Large intestine (tissue), 3 donors: ENCODE data around the gene PDK3. TPM values are rescaled to one million over a fixed set of nuclear protein-coding genes. Genes with fewer than 3 reads are reported as not detected.

Source experiments
- DNase-seq, 2 donors: peaks; one replicate each; pipeline versions ENCODE4 v3.0.0 to v3.0.0-alpha.2; 2013
- H3K27ac ChIP-seq: one replicate; pipeline ENCODE4 v1.5.1; 2013; ENCODE audit warnings: low read length
- H3K27me3 ChIP-seq: 2 replicates; pipeline ENCODE4 v1.6.1; 2013; ENCODE audit warnings: low read length; ENCODE audit not compliant: control insufficient read depth, insufficient read depth
- H3K36me3 ChIP-seq: 2 replicates; pipeline ENCODE4 v1.6.1; 2013; ENCODE audit warnings: low read length; ENCODE audit not compliant: control insufficient read depth, insufficient read depth
- H3K4me1 ChIP-seq: one replicate; pipeline ENCODE4 v1.6.1; 2013; ENCODE audit warnings: low read length; ENCODE audit not compliant: control insufficient read depth, insufficient read depth
- H3K4me3 ChIP-seq: one replicate; pipeline ENCODE4 v1.5.1; 2013; ENCODE audit warnings: low read length
- H3K9me3 ChIP-seq: one replicate; pipeline ENCODE4 v1.6.1; 2013; ENCODE audit warnings: mild to moderate bottlenecking, low read depth, low read length, moderate library complexity; ENCODE audit not compliant: control insufficient read depth
- WGBS: methylation state at CpG from one replicate; pipeline ENCODE4 v1.1.5; 2013; ENCODE audit warnings: low lambda C conversion rate; ENCODE audit not compliant: insufficient coverage; 5-methylcytosine and 5-hydroxymethylcytosine counted together
- polyA plus RNA-seq: library from polyadenylated mRNA; unstranded; fragments of 120-200 nt; gene quantifications from one replicate; pipeline ENCODE4 v1.2.1, GENCODE V29; 2013

The PDK3 gene
- polyA plus RNA-seq, 1 donor = 13.3 TPM

DNA sequence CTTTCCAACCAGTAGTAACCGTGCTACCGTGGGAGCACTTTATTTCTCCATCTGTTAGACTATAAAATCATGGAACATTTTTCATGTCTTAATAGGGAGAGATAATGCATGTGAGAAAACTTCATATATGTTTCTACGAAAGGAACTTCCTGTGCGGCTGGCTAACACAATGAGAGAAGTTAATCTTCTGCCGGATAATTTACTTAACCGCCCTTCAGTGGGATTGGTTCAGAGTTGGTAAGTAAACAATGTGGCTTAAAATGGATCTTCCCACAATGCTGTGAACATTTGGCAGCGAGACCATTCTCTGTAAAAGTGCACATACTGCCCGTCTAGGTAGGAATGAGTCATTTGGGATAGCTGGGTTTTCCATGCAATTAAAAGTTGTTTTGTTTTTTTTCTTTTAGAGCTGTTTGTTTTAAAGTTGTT lies 29.6 kb downstream of the PDK3 start:
- H3K9me3 ChIP-seq = no peaks in the 10 kb centered on the region
- no peaks in the 10 kb centered on the region for H3K36me3 ChIP-seq
- H3K27me3 ChIP-seq = no peaks in the 10 kb centered on the region
- H3K27ac ChIP-seq = peak overlapping the region; percentile 42
- peak; percentile 23 to 59 for DNase-seq
- no peak overlapping the region for H3K4me3 ChIP-seq
- H3K4me1 ChIP-seq = peaks cover 14% of the 10 kb centered on the region
- WGBS = no CpG with 5 or more reads among the region's 8 CpGs

DNA sequence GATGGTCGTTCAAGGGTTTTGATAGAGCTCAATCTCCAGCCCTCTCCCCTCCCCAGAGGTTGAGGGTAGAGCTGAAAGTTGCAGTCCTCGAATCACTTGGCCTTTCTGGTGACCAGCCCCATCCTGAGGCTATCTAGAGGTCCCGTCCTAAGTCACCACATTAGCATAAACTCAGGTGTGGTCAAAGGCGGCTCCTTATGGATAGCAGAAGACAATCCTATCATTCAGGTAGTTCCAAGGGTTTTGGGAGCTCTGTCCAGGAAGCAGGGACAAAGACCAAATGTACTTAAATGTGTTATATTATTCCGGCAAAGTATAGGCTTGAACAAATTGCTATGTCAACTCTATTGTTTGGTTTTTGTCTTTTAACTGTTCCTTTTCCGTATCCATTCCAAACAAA lies 30.6 kb downstream of the PDK3 start:
- 50% methylated on average over 1 of the region's 6 CpGs for WGBS
- Histone ChIP-seq H3K4me1 (peaks cover 14% of the 10 kb centered on the region), H3K9me3 (no peaks in the 10 kb centered on the region), H3K27ac (no peak overlapping the region), H3K36me3 (peaks cover 5% of the 10 kb centered on the region), H3K27me3 (no peaks in the 10 kb centered on the region), H3K4me3 (no peak overlapping the region)
- no peak for DNase-seq

DNA sequence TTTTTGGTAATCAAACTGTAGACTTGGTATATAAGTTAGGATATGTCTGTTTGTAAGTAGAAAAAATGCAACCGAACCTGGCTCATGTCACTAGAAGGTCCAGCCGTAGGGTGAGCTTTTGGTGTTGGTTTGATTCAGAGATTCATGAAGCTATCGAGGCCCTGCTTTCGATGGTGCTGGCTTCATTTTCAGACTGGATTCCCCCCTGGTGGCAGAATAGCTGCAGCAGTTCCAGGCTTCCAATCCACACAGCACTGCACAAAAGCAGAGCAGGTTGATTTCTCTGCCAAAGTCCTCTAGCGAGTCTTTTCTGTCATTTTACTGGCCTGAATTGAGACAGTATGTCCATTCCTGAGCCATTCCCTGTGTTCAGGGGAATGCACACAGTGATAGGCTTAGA lies 33.1 kb downstream of the PDK3 start:
- DNase-seq = no peak
- no peak overlapping the region for H3K27ac ChIP-seq
- H3K36me3 ChIP-seq = peaks cover 5% of the 10 kb centered on the region
- H3K9me3 ChIP-seq = no peaks in the 10 kb centered on the region
- no peaks in the 10 kb centered on the region for H3K27me3 ChIP-seq
- no peak overlapping the region for H3K4me3 ChIP-seq
- peaks cover 14% of the 10 kb centered on the region for H3K4me1 ChIP-seq
- WGBS = no CpG with 5 or more reads among the region's 5 CpGs

- no peaks in the 10 kb centered on the region for H3K9me3 ChIP-seq
- no peak overlapping the region for H3K27ac ChIP-seq
- no peak overlapping the region for H3K4me3 ChIP-seq
- peak in 1 of 2 donors; percentile 28 for DNase-seq
- peaks cover 5% of the 10 kb centered on the region for H3K36me3 ChIP-seq
- peaks cover 8% of the 10 kb centered on the region for H3K4me1 ChIP-seq
- H3K27me3 ChIP-seq = no peaks in the 10 kb centered on the region
- WGBS = no CpG with 5 or more reads among the region's 2 CpGs
Measured at GRCh38 chrX:24498975-24499374, 33.9 kb downstream of the PDK3 start.

- Histone ChIP-seq H3K27me3 (no peaks in the 10 kb centered on the region), H3K36me3 (peaks cover 7% of the 10 kb centered on the region), H3K27ac (no peak overlapping the region), H3K9me3 (no peaks in the 10 kb centered on the region), H3K4me1 (no peaks in the 10 kb centered on the region), H3K4me3 (no peak overlapping the region)
- DNase-seq = no peak
- no CpG with 5 or more reads among the region's 1 CpG for WGBS
Measured at GRCh38 chrX:24506082-24506481, 41.0 kb downstream of the PDK3 start.

- no CpG with 5 or more reads among the region's 8 CpGs for WGBS
- H3K4me1 ChIP-seq = no peaks in the 10 kb centered on the region
- no peaks in the 10 kb centered on the region for H3K9me3 ChIP-seq
- no peak for DNase-seq
- H3K36me3 ChIP-seq = peaks cover 7% of the 10 kb centered on the region
- no peaks in the 10 kb centered on the region for H3K27me3 ChIP-seq
- no peak overlapping the region for H3K4me3 ChIP-seq
- no peak overlapping the region for H3K27ac ChIP-seq
Measured at GRCh38 chrX:24508375-24508774, 43.3 kb downstream of the PDK3 start.

- 100% methylated on average over 1 of the region's 5 CpGs for WGBS
- H3K4me3 ChIP-seq = no peak overlapping the region
- no peak for DNase-seq
- H3K9me3 ChIP-seq = no peaks in the 10 kb centered on the region
- H3K27ac ChIP-seq = no peak overlapping the region
- no peaks in the 10 kb centered on the region for H3K27me3 ChIP-seq
- H3K36me3 ChIP-seq = no peaks in the 10 kb centered on the region
- no peaks in the 10 kb centered on the region for H3K4me1 ChIP-seq
Measured at GRCh38 chrX:24513416-24513815, 48.3 kb downstream of the PDK3 start.

- no CpG with 5 or more reads among the region's 4 CpGs for WGBS
- Histone ChIP-seq H3K4me3 (no peak overlapping the region), H3K27ac (no peak overlapping the region), H3K36me3 (no peaks in the 10 kb centered on the region), H3K4me1 (no peaks in the 10 kb centered on the region), H3K9me3 (no peaks in the 10 kb centered on the region), H3K27me3 (no peaks in the 10 kb centered on the region)
- no peak for DNase-seq
Measured at GRCh38 chrX:24515447-24515846, 50.4 kb downstream of the PDK3 start.

DNA sequence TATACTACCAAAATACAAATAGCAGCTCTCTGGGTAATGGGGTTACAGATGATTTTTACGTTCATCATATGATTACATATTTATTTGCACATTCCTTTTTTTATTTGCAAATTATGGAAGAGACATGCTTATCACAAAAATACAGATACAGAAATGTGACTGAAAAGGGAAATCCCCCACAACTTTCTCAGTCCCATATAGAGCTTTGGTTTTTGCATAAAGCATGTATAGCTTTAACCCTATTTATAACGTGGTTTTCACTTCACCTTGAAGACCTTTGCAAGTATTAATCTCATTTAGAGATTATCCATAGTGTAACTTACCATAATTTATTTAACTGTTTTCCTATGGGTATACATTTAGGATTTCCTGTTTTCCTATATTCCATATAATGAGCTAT lies 55.4 kb downstream of the PDK3 start:
- H3K4me1 ChIP-seq = no peaks in the 10 kb centered on the region
- H3K4me3 ChIP-seq = no peak overlapping the region
- H3K27ac ChIP-seq = no peak overlapping the region
- WGBS = no CpG with 5 or more reads among the region's 2 CpGs
- H3K36me3 ChIP-seq = peaks cover 2% of the 10 kb centered on the region
- H3K27me3 ChIP-seq = no peaks in the 10 kb centered on the region
- no peaks in the 10 kb centered on the region for H3K9me3 ChIP-seq
- no peak for DNase-seq

GRCh38 chrX:24525455-24525854 lies 60.4 kb downstream of the PDK3 start:
- WGBS = no CpG with 5 or more reads among the region's 2 CpGs
- no peak for DNase-seq
- Histone ChIP-seq H3K4me1 (no peaks in the 10 kb centered on the region), H3K9me3 (no peaks in the 10 kb centered on the region), H3K4me3 (no peak overlapping the region), H3K36me3 (peaks cover 8% of the 10 kb centered on the region), H3K27ac (no peak overlapping the region), H3K27me3 (no peaks in the 10 kb centered on the region)

- no peak overlapping the region for H3K4me3 ChIP-seq
- no peaks in the 10 kb centered on the region for H3K4me1 ChIP-seq
- H3K9me3 ChIP-seq = no peaks in the 10 kb centered on the region
- peaks cover 6% of the 10 kb centered on the region for H3K36me3 ChIP-seq
- WGBS = no CpG with 5 or more reads among the region's 2 CpGs
- no peaks in the 10 kb centered on the region for H3K27me3 ChIP-seq
- H3K27ac ChIP-seq = no peak overlapping the region
- no peak for DNase-seq
Measured at GRCh38 chrX:24526616-24527015, 61.5 kb downstream of the PDK3 start.
